Right lobe of liver (tissue), 6 donors: ENCODE data around the gene SLC12A3. TPM values are rescaled to one million over a fixed set of nuclear protein-coding genes. Genes with fewer than 3 reads are reported as not detected.

Source experiments
- ATAC-seq, 4 donors: fragments of 200-7000 bp; cut with Tn5 transposase; one replicate each; pipeline ENCODE4 v1.9.1; 2020; ENCODE audit warnings: mild to moderate bottlenecking in 4 of 4, moderate library complexity in 4 of 4
- DNase-seq, 3 donors: peaks; one replicate each; pipeline ENCODE4 v3.0.0-alpha.2; 2020
- H3K27ac ChIP-seq, 3 donors: fragments of 200-600 bp; one replicate each; pipeline ENCODE4 v1.8.0; 2022
- H3K27me3 ChIP-seq, 2 donors: fragments of 200-600 bp; one replicate each; pipeline ENCODE4 v1.8.0; 2022
- H3K36me3 ChIP-seq, 4 donors: fragments of 200-600 bp; sonication (generic) in 1 of 4; one replicate each; pipeline versions ENCODE4 v1.5.1 to v1.8.0; 2017 to 2022; ENCODE audit warnings: control low read depth in 1 of 4
- H3K4me1 ChIP-seq, 4 donors: fragments of 200-600 bp; sonication (generic) in 1 of 4; one replicate each; pipeline versions ENCODE4 v1.5.1 to v1.8.0; 2017 to 2022; ENCODE audit warnings: control low read depth in 1 of 4
- H3K4me3 ChIP-seq, 3 donors: fragments of 200-600 bp; one replicate each; pipeline ENCODE4 v1.8.0; 2022
- H3K9me3 ChIP-seq, 4 donors: fragments of 200-600 bp; sonication (generic) in 1 of 4; one replicate each; pipeline versions ENCODE4 v1.5.1 to v1.8.0; 2017 to 2022; ENCODE audit warnings: control low read depth in 1 of 4
- CTCF ChIP-seq, 4 donors: fragments of 200-600 bp in 3 of 4; fragments of 450-650 bp in 1 of 4; IDR thresholded peaks; one replicate each; pipeline versions ENCODE4 v1.5.1 to v1.8.0; 2016 to 2022; ENCODE audit warnings: antibody characterized with exemption in 4 of 4, mild to moderate bottlenecking in 2 of 4
- POLR2A ChIP-seq: fragments of 450-650 bp; IDR thresholded peaks from one replicate; pipeline ENCODE4 v1.6.1; 2017; ENCODE audit warnings: antibody characterized with exemption, mild to moderate bottlenecking
- WGBS: methylation state at CpG from one replicate; pipeline ENCODE4 v1.1.6; 2018; ENCODE audit warnings: low coverage, low lambda C conversion rate; ENCODE audit not compliant: insufficient coverage; ENCODE audit errors: missing lambda C conversion rate; 5-methylcytosine and 5-hydroxymethylcytosine counted together
- intact Hi-C, 2 donors: fragments of 100-400 bp; cut with DNase I; formaldehyde crosslinking; loops; one replicate each; pipeline versions ENCODE4 v1.11.2 to v1.14.1; 2022
- total RNA-seq, 6 experiments: library from RNA; depleted of rRNA in 2 of 6; stranded (reverse); fragments of >200 nt in 2 of 6; fragmentation: NEBNext Ultra II Directional in 3 of 6; extraction: Animal tissue kit (Norgen Biotek cat#: 25700) in 3 of 6; gene quantifications; one replicate each; pipeline versions ENCODE4 v1.1.0 to v1.2.4, GENCODE V29; 2016 to 2023
- donor health status: DM: no; HTN: yes; CAD: no.
- donor health status: DM: no; HTN: no; CAD: no.
- donor health status: DM: no; HTN: no; CAD: no.
- donor health status: DM: no; HTN: yes; CAD: no.
- donor health status: DM: no; HTN: yes; CAD: no.

Gene SLC12A3
- total RNA-seq, 6 experiments from 2014 or later = not detected

GRCh38 chr16:56927471-56927870, 62.5 kb downstream of the SLC12A3 start:
- no peaks in the 10 kb centered on the region for H3K9me3 ChIP-seq
- intact Hi-C loops = no loop called here

GRCh38 chr16:56929639-56930038, 64.6 kb downstream of the SLC12A3 start:
- intact Hi-C loops = no loop called here
- DNase-seq = no peak
- Histone ChIP-seq H3K27me3 (no peaks in the 10 kb centered on the region), H3K27ac (no peak overlapping the region), H3K9me3 (no peaks in the 10 kb centered on the region), H3K4me3 (no peak overlapping the region), H3K4me1 (peaks cover 0 to 10% (median 2%) of the 10 kb centered on the region in 4 donors), H3K36me3 (no peaks in the 10 kb centered on the region)
- ATAC-seq = no peak
- no peak for TF ChIP-seq POLR2A
- TF ChIP-seq CTCF (IDR thresholded peaks at IDR 0.05) = no peak
- WGBS = 98% methylated on average over 4 of the region's 4 CpGs

More at GRCh38 chr16:56927471-56927870, 62.5 kb downstream of the SLC12A3 start:
- TF ChIP-seq POLR2A (no peak), CTCF (IDR thresholded peaks at IDR 0.05) (no peak)
- H3K36me3 ChIP-seq = no peaks in the 10 kb centered on the region
- peaks cover 0 to 10% (median 5%) of the 10 kb centered on the region in 4 donors for H3K4me1 ChIP-seq
- 69% methylated on average over 2 of the region's 2 CpGs for WGBS
- DNase-seq (no peak), ATAC-seq (no peak)
- no peak overlapping the region for H3K27ac ChIP-seq
- H3K4me3 ChIP-seq = no peak overlapping the region
- no peaks in the 10 kb centered on the region for H3K27me3 ChIP-seq

GRCh38 chr16:56930486-56931270, 65.7 kb downstream of the SLC12A3 start:
- no peaks in the 10 kb centered on the region for H3K9me3 ChIP-seq
- peaks cover 0 to 12% (median 3%) of the 10 kb centered on the region in 4 donors for H3K4me1 ChIP-seq
- no peak for ATAC-seq
- no peak for DNase-seq
- H3K27me3 ChIP-seq = no peaks in the 10 kb centered on the region
- TF ChIP-seq CTCF (IDR thresholded peaks at IDR 0.05) (no peak), POLR2A (no peak)
- peak overlapping the region in 2 of 3 donors; percentile 98 to 100 for H3K27ac ChIP-seq
- intact Hi-C loops = no loop called here
- WGBS = 88% methylated on average over 9 of the region's 15 CpGs
- H3K36me3 ChIP-seq = peaks cover 0 to 10% (median 6%) of the 10 kb centered on the region in 4 donors
- H3K4me3 ChIP-seq = no peak overlapping the region

GRCh38 chr16:56931271-56931891, 66.4 kb downstream of the SLC12A3 start:
- H3K27ac ChIP-seq = peak overlapping the region; percentile 98 to 100 (median 100)
- peaks cover 5 to 17% (median 12%) of the 10 kb centered on the region in 4 donors for H3K36me3 ChIP-seq
- no peaks in the 10 kb centered on the region for H3K9me3 ChIP-seq
- peak overlapping the region; percentile 86 to 98 (median 89) for H3K4me3 ChIP-seq
- DNase-seq (no peak), ATAC-seq (peak; percentile 0 to 3 (median 1))
- H3K4me1 ChIP-seq = peaks cover 0 to 18% (median 7%) of the 10 kb centered on the region in 4 donors
- 40% methylated on average over 19 of the region's 25 CpGs for WGBS
- intact Hi-C loops = no loop called here
- TF ChIP-seq POLR2A (no peak), CTCF (IDR thresholded peaks at IDR 0.05) (no peak)
- no peaks in the 10 kb centered on the region for H3K27me3 ChIP-seq
